A673 (cell line): Measurements from ENCODE around the gene WNT7A.

Experiments
- EZH2 ChIP-seq: fragments of 200-600 bp; sonication (generic); IDR thresholded peaks from 2 replicates; pipeline ENCODE4 v1.6.1; 2017; ENCODE audit warnings: borderline replicate concordance, low read depth, mild to moderate bottlenecking, mixed read lengths, antibody characterized with exemption, low read length; ENCODE audit not compliant: poor library complexity, severe bottlenecking
- TF ChIP-seq, protein P1 (sequence below): fragments of 300-800, 200-600 bp; sonication (generic); conservative IDR thresholded peaks from 2 replicates; pipeline ENCODE4 v1.5.1; 2017; ENCODE audit warnings: low read depth, mild to moderate bottlenecking, antibody characterized with exemption, low read length, moderate library complexity, mixed read lengths

DNA sequence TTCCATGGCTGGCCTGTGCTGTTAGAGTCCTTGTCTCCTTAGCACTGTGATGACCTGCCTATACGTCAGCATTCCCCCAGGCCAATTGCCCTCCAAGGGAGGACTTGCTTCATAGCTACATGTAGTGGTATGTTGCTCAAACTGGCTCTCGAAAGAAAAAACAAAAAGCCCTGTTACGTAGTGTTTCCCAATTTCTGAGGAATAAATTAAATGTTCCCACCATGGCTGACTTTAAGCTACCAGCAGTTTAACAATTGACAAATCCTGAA, 54.6 kb downstream of the WNT7A start:
- TF ChIP-seq, protein P1, sequence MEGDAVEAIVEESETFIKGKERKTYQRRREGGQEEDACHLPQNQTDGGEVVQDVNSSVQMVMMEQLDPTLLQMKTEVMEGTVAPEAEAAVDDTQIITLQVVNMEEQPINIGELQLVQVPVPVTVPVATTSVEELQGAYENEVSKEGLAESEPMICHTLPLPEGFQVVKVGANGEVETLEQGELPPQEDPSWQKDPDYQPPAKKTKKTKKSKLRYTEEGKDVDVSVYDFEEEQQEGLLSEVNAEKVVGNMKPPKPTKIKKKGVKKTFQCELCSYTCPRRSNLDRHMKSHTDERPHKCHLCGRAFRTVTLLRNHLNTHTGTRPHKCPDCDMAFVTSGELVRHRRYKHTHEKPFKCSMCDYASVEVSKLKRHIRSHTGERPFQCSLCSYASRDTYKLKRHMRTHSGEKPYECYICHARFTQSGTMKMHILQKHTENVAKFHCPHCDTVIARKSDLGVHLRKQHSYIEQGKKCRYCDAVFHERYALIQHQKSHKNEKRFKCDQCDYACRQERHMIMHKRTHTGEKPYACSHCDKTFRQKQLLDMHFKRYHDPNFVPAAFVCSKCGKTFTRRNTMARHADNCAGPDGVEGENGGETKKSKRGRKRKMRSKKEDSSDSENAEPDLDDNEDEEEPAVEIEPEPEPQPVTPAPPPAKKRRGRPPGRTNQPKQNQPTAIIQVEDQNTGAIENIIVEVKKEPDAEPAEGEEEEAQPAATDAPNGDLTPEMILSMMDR, result no peak
- no peak for TF ChIP-seq EZH2
